BJ (cell line): ENCODE measurements around the gene CA7. TPM values are rescaled to one million over a fixed set of nuclear protein-coding genes. Genes with fewer than 3 reads are reported as not detected.
A peak's percentile ranks its signal among the peaks of the same experiment; 100 is the strongest.

Experiments used
- CTCF ChIA-PET: fragments of 350-600 bp; formaldehyde crosslinking; extraction: SDS; loops from one replicate; lab custom pipeline; 2021; ENCODE audit warnings: antibody characterized with exemption, inconsistent platforms; lab: Yijun Ruan, JAX
- POLR2A ChIA-PET: fragments of 300-600 bp; sonication (Branson Sonifier 250); formaldehyde crosslinking; extraction: SDS; loops from one replicate; lab custom pipeline; 2021; ENCODE audit warnings: antibody characterized with exemption; lab: Charles Lee
- DNase-seq: peaks from one replicate; pipeline ENCODE4 v3.0.0-alpha.2; 2011; ENCODE audit warnings: low read depth
- H3K27me3 ChIP-seq: 2 replicates; pipeline ENCODE4 v1.6.0; 2011; ENCODE audit warnings: low read length; ENCODE audit not compliant: control insufficient read depth, insufficient read depth
- H3K36me3 ChIP-seq: 2 replicates; pipeline ENCODE4 v1.5.1; 2011; ENCODE audit warnings: low read length; ENCODE audit not compliant: control insufficient read depth, insufficient read depth
- H3K4me3 ChIP-seq: 2 replicates; pipeline ENCODE4 v1.5.1; 2011; ENCODE audit warnings: low read depth, mild to moderate bottlenecking, control low read depth, low read length
- polyA minus RNA-seq: library from RNA; depleted of rRNA, polyadenylated mRNA; stranded (reverse); fragments of >200 nt; gene quantifications from 2 replicates; pipeline ENCODE4 v1.2.3, GENCODE V29; 2011; rRNA and poly(A)+ RNA removed
- polyA plus RNA-seq: library from polyadenylated mRNA; depleted of rRNA; stranded (reverse); fragments of >200 nt; gene quantifications from 2 replicates; pipeline ENCODE4 v1.2.3, GENCODE V29; 2011; rRNA removed
- TF ChIP-seq, protein P1 (sequence below): IDR thresholded peaks from 2 replicates; pipeline ENCODE4 v1.5.1; 2011; ENCODE audit warnings: low read depth, mild to moderate bottlenecking, control low read depth, inconsistent platforms, low read length, moderate library complexity; ENCODE audit not compliant: insufficient read depth

The CA7 gene
- not detected in 2 replicates for polyA plus RNA-seq
- not detected in 2 replicates for polyA minus RNA-seq

DNA sequence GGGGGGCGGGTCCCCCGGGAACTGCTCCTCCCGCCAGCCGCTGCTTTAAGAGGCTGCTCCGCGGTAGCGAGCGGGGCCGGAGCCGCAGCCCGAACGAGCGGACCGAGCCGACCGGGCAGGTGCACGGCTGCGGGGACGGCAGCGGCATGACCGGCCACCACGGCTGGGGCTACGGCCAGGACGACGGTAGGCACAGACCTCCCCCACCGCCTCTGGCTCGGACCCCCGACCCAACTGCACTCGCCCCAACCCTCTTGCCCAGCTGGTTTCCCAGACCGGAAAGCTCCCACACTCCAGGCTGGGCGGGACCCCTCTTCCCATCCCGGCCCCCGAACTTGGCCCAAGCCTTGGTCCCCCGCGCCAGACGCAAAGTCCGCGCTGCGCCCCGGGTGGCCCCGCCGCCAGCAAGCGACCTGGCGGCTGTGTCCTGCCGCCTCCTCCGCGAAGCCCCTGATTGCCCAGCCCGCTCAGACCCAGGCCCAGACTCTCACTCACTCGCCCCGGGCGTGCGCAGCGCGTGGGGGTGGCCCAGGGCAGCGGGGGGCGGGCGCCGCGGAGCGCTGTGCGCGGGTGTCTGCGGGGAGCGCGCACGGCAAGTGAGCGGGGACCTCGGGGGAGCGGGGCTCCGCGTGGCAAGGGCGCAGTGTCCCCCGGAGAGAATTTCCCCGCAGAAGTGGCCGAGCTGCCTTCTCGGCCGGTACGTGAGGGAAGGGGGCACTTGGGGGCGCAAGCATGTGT lies at the start of gene CA7:
TSS of gene CA7 (plus strand) at position 73 of the 738 bp plus-strand sequence. CDS start at position 147, 74 bp downstream.
- peaks cover 44% of the 10 kb centered on the region for H3K27me3 ChIP-seq
- POLR2A ChIA-PET = no interaction called here

DNA sequence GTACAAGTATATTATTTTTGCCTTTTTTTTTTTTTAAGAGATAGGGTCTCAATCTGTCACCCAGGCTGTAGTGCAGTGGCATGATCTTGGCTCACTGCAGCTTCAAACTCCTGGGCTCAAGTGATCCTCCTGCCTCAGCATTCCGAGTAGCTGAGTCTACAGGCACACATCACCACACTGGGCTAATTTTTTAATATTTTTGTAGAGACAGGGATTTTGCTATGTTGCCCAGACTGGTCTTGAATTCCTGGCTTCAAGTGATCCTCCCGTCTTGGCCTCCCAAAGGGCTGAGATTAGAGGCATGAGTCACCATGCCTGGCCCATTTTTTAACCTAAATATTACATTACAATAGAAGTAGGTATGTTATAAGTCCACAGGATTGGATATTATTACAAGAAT lies 46.1 kb upstream of the CA7 start:
- Histone ChIP-seq H3K27me3 (no peaks in the 10 kb centered on the region), H3K36me3 (no peaks in the 10 kb centered on the region), H3K4me3 (no peak overlapping the region)
- POLR2A ChIA-PET = no interaction called here
- TF ChIP-seq, protein P1, sequence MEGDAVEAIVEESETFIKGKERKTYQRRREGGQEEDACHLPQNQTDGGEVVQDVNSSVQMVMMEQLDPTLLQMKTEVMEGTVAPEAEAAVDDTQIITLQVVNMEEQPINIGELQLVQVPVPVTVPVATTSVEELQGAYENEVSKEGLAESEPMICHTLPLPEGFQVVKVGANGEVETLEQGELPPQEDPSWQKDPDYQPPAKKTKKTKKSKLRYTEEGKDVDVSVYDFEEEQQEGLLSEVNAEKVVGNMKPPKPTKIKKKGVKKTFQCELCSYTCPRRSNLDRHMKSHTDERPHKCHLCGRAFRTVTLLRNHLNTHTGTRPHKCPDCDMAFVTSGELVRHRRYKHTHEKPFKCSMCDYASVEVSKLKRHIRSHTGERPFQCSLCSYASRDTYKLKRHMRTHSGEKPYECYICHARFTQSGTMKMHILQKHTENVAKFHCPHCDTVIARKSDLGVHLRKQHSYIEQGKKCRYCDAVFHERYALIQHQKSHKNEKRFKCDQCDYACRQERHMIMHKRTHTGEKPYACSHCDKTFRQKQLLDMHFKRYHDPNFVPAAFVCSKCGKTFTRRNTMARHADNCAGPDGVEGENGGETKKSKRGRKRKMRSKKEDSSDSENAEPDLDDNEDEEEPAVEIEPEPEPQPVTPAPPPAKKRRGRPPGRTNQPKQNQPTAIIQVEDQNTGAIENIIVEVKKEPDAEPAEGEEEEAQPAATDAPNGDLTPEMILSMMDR = no peak
- CTCF ChIA-PET = no interaction called here
- DNase-seq = no peak

More for the DNA sequence above, at the start of gene CA7:
- TF ChIP-seq, protein P1 = no peak
- Histone ChIP-seq H3K4me3 (peak within 1 kb of the TSS; percentile 30), H3K36me3 (no peaks in the 10 kb centered on the region)
- no peak for DNase-seq
- CTCF ChIA-PET = interaction anchor here (1.3 to 3.8 kb wide), 5 partner anchors 12 to 438 kb away, joined by 3 to 27 read pairs (median 8); partner anchors contain the start of gene NAE1

- POLR2A ChIA-PET = no interaction called here
- CTCF ChIA-PET = interaction anchor here (1.7 kb wide), 1 partner anchor 30 kb away, joined by 5 read pairs; the partner anchor contains the start of gene NAE1
- Histone ChIP-seq H3K27me3 (no peaks in the 10 kb centered on the region), H3K36me3 (peaks cover 3% of the 10 kb centered on the region), H3K4me3 (no peak overlapping the region)
- DNase-seq = no peak
- TF ChIP-seq, protein P1 = no peak
Observed at GRCh38 chr16:66800856-66801255, 43.4 kb upstream of the CA7 start.

DNA sequence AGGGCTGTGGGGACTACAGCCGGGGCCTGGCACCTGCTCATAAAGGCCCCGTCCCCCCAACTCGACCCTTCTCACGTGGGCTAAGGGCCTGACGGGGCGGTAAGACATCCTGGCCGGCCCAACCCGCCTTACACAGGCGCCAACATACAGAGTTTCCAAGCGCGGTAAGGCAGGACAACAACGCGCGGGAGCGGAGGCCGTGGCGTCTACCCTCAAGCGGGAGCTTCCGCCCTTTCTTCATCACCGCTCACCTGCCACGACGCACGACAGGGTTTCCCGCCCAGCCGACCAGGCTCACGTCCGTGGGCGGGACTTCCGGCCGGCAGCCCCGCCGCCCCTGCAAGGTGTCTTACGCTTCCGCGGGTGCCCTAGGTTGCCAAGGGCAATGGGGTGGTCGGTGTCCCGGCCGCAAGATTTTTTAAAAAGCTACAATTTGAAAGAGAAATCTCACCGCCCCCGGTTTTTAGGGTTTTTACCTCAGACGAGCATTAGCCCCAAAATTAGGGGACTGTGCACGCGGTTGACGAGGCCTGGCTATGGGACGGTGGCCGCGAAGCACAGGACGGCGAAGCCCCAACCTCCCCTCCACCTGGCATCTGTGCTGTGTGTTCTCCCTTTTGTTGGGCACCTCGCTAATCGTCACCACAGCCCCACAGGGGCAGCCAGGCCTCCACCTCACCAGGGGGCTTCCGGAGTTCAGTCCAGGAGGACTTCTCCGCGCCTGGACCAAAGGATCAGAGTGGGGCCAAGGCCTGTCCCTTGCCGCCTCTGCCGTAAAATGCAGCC lies 42.7 kb upstream of the CA7 start, which contains the start of gene TERB1:
TSS of gene TERB1 (minus strand) at position 265 of the 786 bp plus-strand sequence. CDS start 4,786 bp downstream, outside the sequence.
- Histone ChIP-seq H3K4me3 (no peak within 1 kb of the TSS), H3K36me3 (peaks cover 3% of the 10 kb centered on the region), H3K27me3 (no peaks in the 10 kb centered on the region)
- no peak for DNase-seq
- ChIA-PET CTCF (no interaction called here), POLR2A (no interaction called here)
- TF ChIP-seq, protein P1 = no peak

- Histone ChIP-seq H3K27me3 (no peaks in the 10 kb centered on the region), H3K36me3 (peaks cover 3% of the 10 kb centered on the region), H3K4me3 (no peak overlapping the region)
- POLR2A ChIA-PET = no interaction called here
- CTCF ChIA-PET = no interaction called here
- TF ChIP-seq, protein P1 = no peak
- DNase-seq = no peak
Observed at GRCh38 chr16:66802159-66802558, 42.1 kb upstream of the CA7 start.
